Chondrocyte (in vitro differentiated cells): ENCODE data around the gene GPBAR1. TPM values are rescaled to one million over a fixed set of nuclear protein-coding genes. Genes with fewer than 3 reads are reported as not detected.

Source experiments
- DNase-seq: peaks from one replicate; pipeline ENCODE4 v3.0.0; 2021; ENCODE audit warnings: mixed read lengths, low spot score
- H3K27ac Mint-ChIP-seq: one replicate; pipeline ENCODE4 v1.8.0; 2021; ENCODE audit warnings: mild to moderate bottlenecking, moderate library complexity, mixed read lengths; ENCODE audit not compliant: unreplicated experiment
- H3K27me3 Mint-ChIP-seq: 2 replicates; pipeline ENCODE4 v1.8.0; 2021; ENCODE audit warnings: low read depth, mixed read lengths
- H3K36me3 Mint-ChIP-seq: 2 replicates; pipeline ENCODE4 v1.8.0; 2021; ENCODE audit warnings: low read depth, mixed read lengths
- H3K4me1 Mint-ChIP-seq: 2 replicates; pipeline ENCODE4 v1.8.0; 2021; ENCODE audit warnings: low read depth, mild to moderate bottlenecking, mixed read lengths
- H3K4me3 Mint-ChIP-seq: one replicate; pipeline ENCODE4 v1.8.0; 2021; ENCODE audit warnings: mild to moderate bottlenecking, moderate library complexity, mixed read lengths; ENCODE audit not compliant: unreplicated experiment
- H3K9me3 Mint-ChIP-seq: 2 replicates; pipeline ENCODE4 v1.8.0; 2021; ENCODE audit warnings: low read depth, mixed read lengths
- CTCF ChIP-seq: fragments of 200-600 bp; sonication (generic); IDR thresholded peaks from 2 replicates; pipeline ENCODE4 v1.5.0; 2021; ENCODE audit warnings: antibody characterized with exemption, mild to moderate bottlenecking, moderate library complexity
- total RNA-seq: library from RNA; stranded (reverse); gene quantifications from 3 replicates; pipeline ENCODE4 v1.2.1, GENCODE V29; 2021

Gene GPBAR1
- total RNA-seq, 1 donor from 2014 or later: 0.10 TPM

GRCh38 chr2:218238887-218239286 lies 21.9 kb upstream of the GPBAR1 start:
- no peak for DNase-seq
- Mint-ChIP-seq H3K9me3 (no peaks in the 10 kb centered on the region), H3K27ac (no peak overlapping the region), H3K27me3 (no peaks in the 10 kb centered on the region), H3K36me3 (peaks cover 44% of the 10 kb centered on the region), H3K4me1 (peaks cover 3% of the 10 kb centered on the region), H3K4me3 (no peak overlapping the region)
- no peak for TF ChIP-seq CTCF

GRCh38 chr2:218244204-218244603 lies 16.6 kb upstream of the GPBAR1 start:
- Mint-ChIP-seq H3K36me3 (peaks cover 47% of the 10 kb centered on the region), H3K4me3 (no peak overlapping the region), H3K9me3 (no peaks in the 10 kb centered on the region), H3K4me1 (peaks cover 13% of the 10 kb centered on the region), H3K27ac (no peak overlapping the region), H3K27me3 (no peaks in the 10 kb centered on the region)
- no peak for DNase-seq
- no peak for TF ChIP-seq CTCF

- H3K4me3 Mint-ChIP-seq: no peak overlapping the region
- no peak for DNase-seq
- H3K27me3 Mint-ChIP-seq: no peaks in the 10 kb centered on the region
- peak overlapping the region; percentile 30 for H3K27ac Mint-ChIP-seq
- TF ChIP-seq CTCF: no peak
- peaks cover 13% of the 10 kb centered on the region for H3K4me1 Mint-ChIP-seq
- H3K36me3 Mint-ChIP-seq: peaks cover 50% of the 10 kb centered on the region
- H3K9me3 Mint-ChIP-seq: no peaks in the 10 kb centered on the region
Measured at GRCh38 chr2:218244665-218245064, 16.1 kb upstream of the GPBAR1 start.

GRCh38 chr2:218245214-218245613 lies 15.6 kb upstream of the GPBAR1 start:
- DNase-seq: no peak
- Mint-ChIP-seq H3K4me3 (no peak overlapping the region), H3K27ac (peak overlapping the region; percentile 19), H3K36me3 (peaks cover 54% of the 10 kb centered on the region), H3K4me1 (peaks cover 13% of the 10 kb centered on the region), H3K27me3 (no peaks in the 10 kb centered on the region), H3K9me3 (no peaks in the 10 kb centered on the region)
- TF ChIP-seq CTCF: no peak

GRCh38 chr2:218249691-218250090 lies 11.1 kb upstream of the GPBAR1 start:
- no peak for TF ChIP-seq CTCF
- Mint-ChIP-seq H3K27ac (no peak overlapping the region), H3K4me1 (peaks cover 7% of the 10 kb centered on the region), H3K36me3 (peaks cover 68% of the 10 kb centered on the region), H3K4me3 (no peak overlapping the region), H3K27me3 (no peaks in the 10 kb centered on the region), H3K9me3 (no peaks in the 10 kb centered on the region)
- peak; percentile 50 for DNase-seq
